Measurements from ENCODE around the gene TMPRSS11D. TPM values are rescaled to one million over a fixed set of nuclear protein-coding genes. Genes with fewer than 3 reads are reported as not detected.

The TMPRSS11D gene
- total RNA-seq, 1 experiment from 2014 or later: not detected

GRCh38 chr4:67880866-67881610, 2.8 kb downstream of the TMPRSS11D start:
- CTCF ChIA-PET: no interaction called here
- Histone ChIP-seq H3K9ac (ENCODE audit: low read length) (no peak overlapping the region), H3K9me3 (ENCODE audit: low read length) (no peaks in the 10 kb centered on the region), H3F3A (ENCODE audit: low read length, unreplicated experiment) (no peaks in the 10 kb centered on the region), H3K4me2 (ENCODE audit: low read length) (no peak overlapping the region), H3K27me3 (ENCODE audit: low read length) (no peaks in the 10 kb centered on the region), H3K9me2 (replicated peaks; ENCODE audit: low read length) (no peaks in the 10 kb centered on the region), H3K4me1 (ENCODE audit: insufficient read depth, low read length) (peaks cover 12% of the 10 kb centered on the region), H4K20me1 (ENCODE audit: low read length) (no peaks in the 10 kb centered on the region), H3K4me3 (ENCODE audit: low read length) (no peak overlapping the region), H2AFZ (ENCODE audit: low read length) (no peak overlapping the region), H3K79me2 (ENCODE audit: low read length) (no peaks in the 10 kb centered on the region), H3K36me3 (ENCODE audit: low read depth, low read length) (no peaks in the 10 kb centered on the region), H3K27ac (ENCODE audit: low read length) (no peak overlapping the region)
- no peak for TF ChIP-seq EZH2phosphoT487 (IDR thresholded peaks at IDR 0.05; ENCODE audit: borderline replicate concordance, low read length)
- TF ChIP-seq EZH2 (IDR thresholded peaks at IDR 0.05; ENCODE audit: low read length, unreplicated experiment): no peak
- TF ChIP-seq CTCF (conservative IDR thresholded peaks at IDR 0.05; ENCODE audit: low read depth, low read length): no peak
- POLR2A ChIA-PET (ENCODE audit: unreplicated experiment): no interaction called here
- BruUV-seq (replicated peaks): no TSS peak
- intact Hi-C loops (cut with micrococcal nuclease): no loop called here
- DNase-seq (peak; percentile 15), ATAC-seq (peak; percentile 33)

- no peak overlapping the region for H3K4me3 ChIP-seq (ENCODE audit: low read length)
- CTCF ChIA-PET: no interaction called here
- POLR2A ChIA-PET (ENCODE audit: unreplicated experiment): no interaction called here
- no peaks in the 10 kb centered on the region for H3K79me2 ChIP-seq (ENCODE audit: low read length)
- H3K4me1 ChIP-seq (ENCODE audit: insufficient read depth, low read length): 0 out of 2 replicates have a peak, but pooled peaks cover 4% of the 10 kb centered on the region
- ATAC-seq (no peak), DNase-seq (no peak)
- H3K27me3 ChIP-seq (ENCODE audit: low read length): no peaks in the 10 kb centered on the region
- no peaks in the 10 kb centered on the region for H4K20me1 ChIP-seq (ENCODE audit: low read length)
- H3F3A ChIP-seq (ENCODE audit: low read length, unreplicated experiment): no peaks in the 10 kb centered on the region
- no peak overlapping the region for H3K4me2 ChIP-seq (ENCODE audit: low read length)
- H3K27ac ChIP-seq (ENCODE audit: low read length): no peak overlapping the region
- no peak overlapping the region for H2AFZ ChIP-seq (ENCODE audit: low read length)
- no peaks in the 10 kb centered on the region for H3K9me3 ChIP-seq (ENCODE audit: low read length)
- TF ChIP-seq CTCF (conservative IDR thresholded peaks at IDR 0.05; ENCODE audit: low read depth, low read length) (no peak), EZH2 (IDR thresholded peaks at IDR 0.05; ENCODE audit: low read length, unreplicated experiment) (no peak), EZH2phosphoT487 (IDR thresholded peaks at IDR 0.05; ENCODE audit: borderline replicate concordance, low read length) (no peak)
- H3K9ac ChIP-seq (ENCODE audit: low read length): no peak overlapping the region
- no peaks in the 10 kb centered on the region for H3K9me2 ChIP-seq (replicated peaks; ENCODE audit: low read length)
- intact Hi-C loops (cut with micrococcal nuclease): no loop called here
- no peaks in the 10 kb centered on the region for H3K36me3 ChIP-seq (ENCODE audit: low read depth, low read length)
- no TSS peak for BruUV-seq (replicated peaks)
These were observed 4.3 kb downstream of the TMPRSS11D start for GRCh38 chr4:67879486-67879885.

- POLR2A ChIA-PET (ENCODE audit: unreplicated experiment): no interaction called here
- Histone ChIP-seq H3K79me2 (ENCODE audit: low read length) (no peaks in the 10 kb centered on the region), H3F3A (ENCODE audit: low read length, unreplicated experiment) (no peaks in the 10 kb centered on the region), H3K4me1 (ENCODE audit: insufficient read depth, low read length) (0 out of 2 replicates have a peak, but pooled peaks cover 4% of the 10 kb centered on the region), H3K27ac (ENCODE audit: low read length) (no peak overlapping the region), H3K4me3 (ENCODE audit: low read length) (no peak overlapping the region), H2AFZ (ENCODE audit: low read length) (no peak overlapping the region), H3K36me3 (ENCODE audit: low read depth, low read length) (no peaks in the 10 kb centered on the region), H3K27me3 (ENCODE audit: low read length) (no peaks in the 10 kb centered on the region), H4K20me1 (ENCODE audit: low read length) (no peaks in the 10 kb centered on the region), H3K9ac (ENCODE audit: low read length) (no peak overlapping the region), H3K4me2 (ENCODE audit: low read length) (no peak overlapping the region), H3K9me3 (ENCODE audit: low read length) (no peaks in the 10 kb centered on the region), H3K9me2 (replicated peaks; ENCODE audit: low read length) (no peaks in the 10 kb centered on the region)
- ATAC-seq: no peak
- no peak for TF ChIP-seq CTCF (conservative IDR thresholded peaks at IDR 0.05; ENCODE audit: low read depth, low read length)
- no peak for TF ChIP-seq EZH2 (IDR thresholded peaks at IDR 0.05; ENCODE audit: low read length, unreplicated experiment)
- TF ChIP-seq EZH2phosphoT487 (IDR thresholded peaks at IDR 0.05; ENCODE audit: borderline replicate concordance, low read length): no peak
- intact Hi-C loops (cut with micrococcal nuclease): no loop called here
- CTCF ChIA-PET: no interaction called here
- no TSS peak for BruUV-seq (replicated peaks)
- DNase-seq: no peak
These were observed 6.7 kb downstream of the TMPRSS11D start for GRCh38 chr4:67877086-67877485.
